HG03025 (cell line): ENCODE measurements around the gene SUSD3.
"Not testable (repeated sequence)": the region's sequence is repeated elsewhere in the genome, so short reads cannot be mapped to it uniquely, and the experiment has no call there.

ENCODE experiments used
- ATAC-seq: cut with Tn5 transposase; IDR thresholded peaks from one replicate; pipeline ENCODE4 v1.9.1; 2021; ENCODE audit warnings: mild to moderate bottlenecking, moderate library complexity; ENCODE audit not compliant: unreplicated experiment, low FRiP score

The SUSD3 gene

GRCh38 chr9:93108291-93109041 lies 50.0 kb downstream of the SUSD3 start:
- no peak for ATAC-seq

DNA sequence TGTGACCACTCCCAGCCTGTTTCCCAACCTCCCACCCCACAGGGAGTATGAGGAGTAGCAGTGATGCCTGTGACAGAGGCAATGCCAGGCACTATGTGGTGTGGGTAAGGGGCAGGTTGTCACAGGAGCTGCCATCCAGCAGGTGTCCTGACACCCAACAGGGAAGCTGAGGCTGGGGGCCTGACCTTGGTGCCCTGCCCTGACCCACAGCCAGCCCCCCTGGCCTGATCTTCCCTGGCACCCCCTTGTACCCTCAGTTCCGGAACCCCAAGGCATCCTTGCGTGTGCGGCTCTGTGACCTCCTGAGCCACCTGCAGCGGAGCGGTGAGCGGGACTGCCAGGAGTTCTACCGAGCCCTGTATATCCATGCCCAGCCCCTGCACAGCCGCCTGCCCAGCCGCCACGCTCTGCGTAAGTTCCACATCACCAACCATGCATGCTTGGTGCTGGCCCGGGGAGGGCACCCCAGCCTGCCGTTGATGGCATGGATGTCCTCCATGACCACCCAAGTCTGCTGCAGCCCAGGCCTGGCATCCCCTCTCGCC lies 51.9 kb downstream of the SUSD3 start:
- ATAC-seq: no peak

DNA sequence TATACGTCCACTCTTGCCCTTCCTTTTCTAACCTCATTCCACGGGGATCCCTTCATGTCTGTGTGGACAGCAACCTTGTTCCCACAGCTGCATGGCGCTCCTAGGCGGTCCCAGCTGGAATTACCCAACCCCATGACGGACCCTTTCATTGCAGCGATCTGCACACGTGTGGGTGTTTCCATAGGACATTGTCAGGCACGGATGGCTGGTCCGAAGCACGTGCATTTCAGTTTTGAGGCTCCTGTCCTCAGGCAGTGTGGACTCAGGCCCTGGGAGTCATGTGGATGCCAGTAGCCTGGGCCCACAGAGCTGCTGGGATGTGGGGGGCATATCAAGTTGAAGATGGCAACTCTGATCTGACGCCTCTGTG lies 52.5 kb downstream of the SUSD3 start:
- ATAC-seq: no peak

DNA sequence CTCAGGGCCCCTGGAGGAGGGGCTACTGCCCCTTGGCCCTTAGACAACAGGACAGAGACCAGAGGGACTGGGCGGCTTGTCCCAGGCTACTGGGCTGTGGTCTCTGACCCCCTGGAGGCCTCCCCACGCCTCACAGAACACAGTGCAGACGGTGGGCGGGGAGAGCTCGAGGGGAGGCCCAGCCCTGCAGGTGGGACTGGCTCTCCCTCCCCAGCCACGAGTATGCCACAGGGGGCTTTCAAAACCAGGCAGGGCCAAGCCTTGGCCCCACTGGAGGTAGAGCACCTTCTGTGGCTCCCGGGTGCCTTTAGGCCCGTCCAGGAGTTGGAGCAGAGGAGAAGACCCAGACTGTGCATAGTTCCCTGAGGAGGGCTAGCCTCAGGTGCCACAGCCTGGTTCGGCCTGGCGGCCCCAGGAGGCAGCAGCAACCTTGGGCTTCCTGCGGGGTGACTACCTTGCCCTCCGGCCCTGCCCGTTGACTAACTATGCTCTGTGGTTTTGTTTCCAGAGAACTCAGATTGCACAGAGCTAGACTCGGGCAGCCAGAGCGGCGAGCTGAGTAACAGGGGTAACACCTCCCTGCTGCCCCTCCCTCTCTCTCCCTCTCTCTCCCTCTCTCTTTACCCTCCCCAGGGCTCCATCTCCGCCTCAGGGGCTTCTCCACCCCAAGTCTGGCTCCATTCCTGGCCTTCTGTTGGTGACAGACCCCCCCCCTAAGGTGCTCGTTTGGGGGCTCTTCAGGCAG lies 53.0 kb downstream of the SUSD3 start:
- no peak for ATAC-seq

DNA sequence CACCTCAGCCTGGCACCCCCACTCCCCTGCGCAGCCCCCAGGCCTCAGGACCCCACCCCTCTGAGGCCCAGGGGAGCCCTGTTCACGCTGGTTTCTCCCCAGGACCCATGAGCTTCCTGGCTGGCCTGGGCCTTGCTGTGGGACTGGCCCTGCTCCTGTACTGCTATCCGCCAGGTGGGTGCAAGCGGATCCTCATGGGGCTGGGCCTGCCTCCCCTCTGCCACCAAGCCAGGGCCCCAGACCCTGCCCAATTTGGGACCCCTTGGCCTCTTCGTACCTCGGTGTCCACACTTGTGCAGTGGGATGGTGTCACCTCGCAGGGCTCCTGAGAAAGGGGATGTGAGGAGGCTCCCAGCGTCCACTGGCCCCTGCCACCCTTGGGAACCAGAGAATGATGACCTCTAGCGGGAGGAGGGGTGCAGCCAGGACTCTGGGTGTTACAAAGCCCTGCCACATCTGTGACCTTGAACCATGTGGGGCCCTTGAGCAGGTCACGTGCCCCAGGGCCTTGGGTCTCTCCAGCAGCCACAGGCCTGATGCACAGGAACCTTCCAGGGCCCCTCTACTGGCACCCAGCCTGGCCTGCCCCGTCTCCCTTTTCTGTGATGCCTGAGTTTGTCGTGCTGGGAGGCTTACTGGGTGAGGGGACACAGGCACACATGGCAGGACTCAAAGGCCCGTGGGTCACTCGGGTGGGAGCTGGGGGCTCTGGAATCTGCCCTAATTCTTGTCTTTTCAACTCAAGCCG lies 53.8 kb downstream of the SUSD3 start:
- ATAC-seq: no peak

- ATAC-seq: no peak
These were observed 54.4 kb downstream of the SUSD3 start for GRCh38 chr9:93112864-93113389.

GRCh38 chr9:93114169-93114983 lies 55.9 kb downstream of the SUSD3 start:
- ATAC-seq: no peak

- no peak for ATAC-seq
These were observed 56.5 kb downstream of the SUSD3 start for GRCh38 chr9:93114984-93115335.

DNA sequence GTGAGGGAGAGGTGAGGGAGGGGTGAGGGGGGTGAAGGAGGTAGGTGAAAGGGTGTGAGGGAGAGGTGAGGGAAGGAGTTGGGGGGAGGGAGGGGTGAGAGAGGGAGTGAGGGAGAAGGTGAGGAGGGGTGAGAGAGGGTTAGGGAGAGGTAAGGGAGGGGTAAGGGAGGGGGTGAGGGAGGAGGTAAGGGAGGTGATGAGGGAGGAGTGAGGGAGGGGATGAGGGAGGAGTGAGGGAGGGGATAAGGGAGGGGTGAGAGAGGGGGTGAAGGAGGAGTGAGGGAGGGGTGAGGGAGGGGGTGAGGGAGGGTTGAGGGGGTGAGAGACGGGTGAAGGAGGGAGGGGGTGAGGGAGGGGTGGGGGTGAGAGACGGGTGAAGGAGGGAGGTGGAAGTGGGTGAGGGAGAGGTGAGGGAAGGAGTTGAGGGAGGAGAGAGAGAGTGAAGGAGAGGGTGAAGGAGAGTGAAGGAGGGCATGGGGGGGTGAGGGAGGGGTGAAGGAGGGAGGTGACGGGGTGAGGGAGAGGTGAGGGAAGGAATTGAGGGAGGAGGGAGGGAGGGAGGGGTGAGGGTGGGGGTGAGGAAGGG lies 57.1 kb downstream of the SUSD3 start:
- ATAC-seq: no peak

DNA sequence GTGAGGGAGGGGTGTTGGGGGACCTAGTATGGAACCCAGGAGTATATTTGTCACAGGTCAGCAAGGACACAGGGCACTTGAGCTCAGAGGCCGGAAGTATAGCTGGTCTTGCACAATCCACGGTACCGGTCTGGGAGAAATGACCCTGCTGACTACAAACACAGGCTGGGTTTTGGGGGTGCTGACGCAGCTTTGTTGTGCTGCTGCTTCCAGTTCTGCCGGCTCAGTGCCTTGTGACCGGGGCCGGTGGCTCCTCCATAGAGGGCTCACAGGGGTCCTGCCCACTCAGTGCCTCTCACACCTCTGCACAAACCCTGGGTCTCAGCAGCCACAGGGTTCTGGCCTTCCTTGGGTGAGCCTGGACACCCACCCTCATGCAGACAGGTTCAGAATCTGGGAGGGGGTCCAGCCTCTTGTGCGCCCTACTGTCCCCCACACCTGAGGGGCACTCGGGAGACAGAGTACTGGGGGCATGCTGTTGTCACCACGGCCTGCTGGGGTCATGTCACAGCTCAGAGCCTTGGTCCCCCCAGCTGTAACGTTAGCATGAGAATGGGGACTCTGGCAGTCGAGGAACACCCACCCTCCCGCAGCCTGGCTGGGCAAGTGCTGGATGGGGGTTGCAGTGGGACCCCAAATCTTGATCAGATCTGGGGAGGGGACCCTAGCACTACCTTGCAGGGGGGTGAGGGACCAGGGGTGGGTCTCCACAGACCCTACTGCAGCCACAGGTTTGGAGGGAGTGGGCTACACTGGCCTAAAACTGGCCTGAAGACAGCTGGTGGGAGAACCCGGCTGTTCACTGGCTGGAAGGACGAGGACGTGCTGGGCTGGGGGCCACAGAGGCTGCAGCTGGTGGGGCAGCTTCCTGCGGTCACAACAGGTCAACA lies 57.8 kb downstream of the SUSD3 start:
- ATAC-seq: no peak

DNA sequence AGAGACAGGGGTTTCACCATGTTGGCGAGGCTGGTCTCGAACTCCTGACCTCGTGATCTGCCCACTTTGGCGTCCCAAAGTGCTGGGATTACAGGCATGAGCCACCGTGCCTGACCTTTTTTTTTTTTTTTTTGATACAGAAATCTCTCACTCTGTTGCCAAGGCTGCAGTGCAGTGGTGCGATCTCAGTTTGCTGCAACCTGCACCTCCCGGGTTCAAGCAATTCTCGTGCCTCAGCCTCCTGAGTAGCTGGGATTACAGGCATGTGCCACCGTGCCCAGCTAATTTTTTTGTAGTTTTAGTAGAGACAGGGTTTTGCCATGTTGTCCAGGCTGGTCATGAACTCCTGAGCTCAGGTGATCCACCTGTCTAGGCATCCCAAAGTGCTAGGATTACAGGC lies 59.0 kb downstream of the SUSD3 start:
- ATAC-seq: not testable (repeated sequence)

DNA sequence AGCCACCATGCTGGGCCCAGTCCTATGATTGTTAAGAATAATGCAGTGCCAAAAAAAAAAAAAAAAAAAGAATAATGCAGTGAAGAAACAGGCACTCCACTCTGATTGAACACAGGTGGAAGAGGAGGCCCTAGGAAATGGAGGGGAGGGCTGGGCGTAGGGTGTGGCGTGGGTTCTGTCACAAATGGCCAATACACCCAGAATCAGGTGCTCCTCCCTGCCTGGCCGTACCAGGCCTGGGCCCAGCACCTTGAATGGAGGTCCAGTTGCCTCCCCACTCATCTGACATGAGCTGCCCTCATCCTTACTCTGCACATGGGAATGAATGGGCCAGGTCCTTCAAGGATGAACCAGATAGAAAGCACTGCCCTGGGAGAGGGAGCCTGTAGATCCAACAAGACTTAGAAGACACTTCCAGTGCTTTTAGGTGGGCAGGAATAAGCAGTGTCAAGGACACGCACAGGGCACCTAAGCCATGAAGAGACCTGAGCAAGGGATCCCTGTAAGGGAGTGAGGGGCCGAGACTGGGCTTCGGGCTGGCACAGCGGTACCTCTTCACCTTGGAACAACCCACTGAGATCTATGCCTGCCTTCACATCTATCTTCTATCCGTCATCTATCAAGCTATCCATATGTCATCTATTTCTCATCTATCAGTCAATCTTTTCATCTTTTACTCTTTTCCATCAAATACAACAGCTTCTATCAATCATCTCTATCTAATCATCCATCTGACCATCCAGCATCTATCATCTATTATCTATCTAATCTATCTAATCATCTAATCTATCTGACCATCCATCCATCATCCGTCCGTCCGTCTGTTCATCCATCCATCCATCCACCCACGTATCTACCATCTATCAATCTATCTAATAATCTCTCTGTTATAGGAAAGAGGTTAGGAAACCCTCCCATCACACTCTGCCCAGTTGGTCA lies 59.7 kb downstream of the SUSD3 start:
- ATAC-seq: no peak

GRCh38 chr9:93118863-93119702 lies 60.6 kb downstream of the SUSD3 start:
- ATAC-seq: no peak

DNA sequence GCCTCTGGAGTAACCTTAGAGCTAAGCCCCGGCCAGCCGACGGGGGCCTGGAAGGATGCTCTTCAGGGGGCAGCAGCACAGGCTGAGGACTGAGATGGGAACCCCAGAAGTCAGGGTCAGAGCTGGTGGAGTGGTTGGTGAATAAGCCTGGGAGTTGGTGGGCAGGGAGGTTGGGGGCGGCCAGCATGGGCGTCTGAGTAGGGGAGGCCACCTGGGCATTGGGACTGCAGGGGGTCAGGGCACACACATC lies 61.1 kb downstream of the SUSD3 start:
- ATAC-seq: no peak

- no peak for ATAC-seq
These were observed 61.7 kb downstream of the SUSD3 start for GRCh38 chr9:93119953-93120845.

- ATAC-seq: no peak
These were observed 62.4 kb downstream of the SUSD3 start for GRCh38 chr9:93120846-93121315.
